GM18498 (cell line): ENCODE measurements around the gene NPBWR2.
"Not testable (repeated sequence)": the region's sequence is repeated elsewhere in the genome, so short reads cannot be mapped to it uniquely, and the experiment has no call there.

ENCODE experiments used
- ATAC-seq: cut with Tn5 transposase; IDR thresholded peaks from one replicate; pipeline ENCODE4 v1.9.1; 2021; ENCODE audit warnings: mild to moderate bottlenecking, moderate library complexity; ENCODE audit not compliant: unreplicated experiment

Gene NPBWR2

DNA sequence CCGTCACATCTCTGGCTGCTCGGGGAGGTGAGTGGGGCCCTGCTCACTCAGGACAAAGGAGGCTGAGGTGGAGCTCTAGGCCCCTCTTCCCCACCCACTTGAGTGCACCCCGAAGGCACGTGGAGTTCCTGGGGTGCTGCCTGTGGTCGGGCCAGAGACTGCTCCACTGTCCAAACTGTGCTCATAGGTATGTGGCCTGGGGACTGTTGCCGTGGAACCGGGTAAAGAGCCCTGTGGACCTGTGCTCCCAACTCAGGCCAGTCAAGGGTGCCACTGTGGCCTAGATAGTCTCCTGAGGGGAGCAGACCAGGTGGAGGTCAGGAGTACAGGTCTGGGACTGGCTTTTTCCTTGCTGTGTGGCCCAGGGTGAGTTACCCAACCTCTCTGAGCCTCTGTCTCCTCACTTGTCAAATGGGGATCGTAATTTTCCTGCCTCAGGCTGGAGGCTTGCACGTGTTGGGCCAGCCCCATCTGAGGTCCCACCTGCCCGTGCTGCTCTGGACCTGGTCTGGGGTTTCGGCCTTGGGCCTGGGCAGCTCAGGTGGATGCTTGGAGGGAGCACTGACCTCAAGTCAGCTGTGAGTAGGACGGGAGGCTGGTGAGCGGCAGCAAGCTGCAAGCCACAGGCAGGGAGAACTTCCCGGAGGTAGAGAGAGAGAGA is 12.4 kb upstream of the NPBWR2 start:
- no peak for ATAC-seq

DNA sequence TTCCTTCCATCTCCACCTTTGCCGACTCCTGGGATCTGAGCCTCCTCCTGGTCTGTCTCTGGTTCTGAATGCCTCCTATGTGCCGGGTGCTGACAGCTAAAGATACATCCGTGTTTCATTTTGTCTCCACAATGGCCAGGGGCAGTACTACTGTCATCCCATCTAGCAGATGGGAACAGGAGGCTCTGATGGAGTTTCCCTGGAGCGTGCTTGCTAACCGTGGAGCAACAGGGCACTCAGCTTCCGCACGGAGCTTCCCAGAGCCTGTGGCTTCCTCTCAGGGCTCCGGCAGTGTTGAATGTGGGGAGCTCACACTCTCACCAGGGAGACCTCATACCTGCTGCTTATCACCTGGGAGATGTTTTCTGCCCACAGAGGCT is 11.9 kb upstream of the NPBWR2 start:
- ATAC-seq = no peak

DNA sequence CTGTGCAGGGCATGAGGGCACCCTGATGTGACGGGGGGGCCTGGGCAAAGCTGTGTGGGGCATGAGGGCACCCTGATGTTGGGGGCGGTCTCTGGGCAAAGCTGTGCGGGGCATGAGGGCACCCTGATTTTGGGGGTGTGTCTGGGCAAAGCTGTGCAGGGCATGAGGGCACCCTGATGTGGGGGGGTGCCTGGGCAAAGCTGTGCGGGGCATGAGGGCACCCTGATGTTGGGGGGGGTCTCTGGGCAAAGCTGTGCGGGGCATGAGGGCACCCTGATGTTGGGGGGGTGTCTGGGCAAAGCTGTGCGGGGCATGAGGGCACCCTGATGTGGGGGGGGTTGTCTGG is 10.0 kb upstream of the NPBWR2 start:
- ATAC-seq = not testable (repeated sequence)

DNA sequence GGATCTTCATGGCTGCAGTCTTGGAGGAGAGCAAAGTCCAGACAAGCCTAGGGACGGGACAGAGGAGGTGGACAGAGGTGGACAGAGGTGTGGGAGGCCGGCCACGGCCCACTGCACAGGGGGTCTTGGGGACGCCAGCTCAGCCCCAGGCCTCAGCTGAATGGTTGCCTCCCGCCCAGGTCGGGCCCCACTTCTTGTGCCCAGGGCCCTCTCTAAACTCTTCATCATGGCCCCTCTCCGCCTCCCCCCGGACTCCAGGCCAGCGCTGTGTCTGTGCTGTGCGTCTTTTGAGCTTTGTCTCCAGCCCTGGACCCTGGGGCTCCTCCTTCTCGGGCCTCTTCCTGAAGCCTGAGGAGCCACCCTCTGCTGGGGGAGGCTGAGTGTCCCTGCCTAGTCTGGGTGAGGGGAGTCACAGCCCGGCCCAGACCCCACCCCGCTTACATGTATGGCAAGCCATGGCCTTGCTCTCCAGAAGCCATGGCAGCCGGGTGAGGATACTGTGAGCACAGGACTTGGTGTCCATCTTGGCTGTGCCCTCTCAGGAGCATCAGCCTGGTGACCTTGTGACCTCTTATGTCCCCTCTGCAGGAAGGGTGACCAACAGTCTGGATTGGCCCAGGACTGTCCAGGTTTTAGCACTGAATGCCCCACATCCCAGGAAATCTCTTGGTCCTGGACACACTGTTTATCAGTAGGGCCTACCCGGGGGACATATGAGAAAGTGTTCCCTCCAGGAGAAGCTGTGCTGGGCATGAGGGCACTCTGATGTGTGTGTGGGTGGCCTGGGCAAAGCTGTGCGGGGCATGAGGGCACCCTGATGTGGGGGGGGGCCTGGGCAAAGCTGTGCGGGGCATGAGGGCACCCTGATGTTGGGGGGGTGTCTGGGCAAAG is 9.4 kb upstream of the NPBWR2 start:
- no peak for ATAC-seq

DNA sequence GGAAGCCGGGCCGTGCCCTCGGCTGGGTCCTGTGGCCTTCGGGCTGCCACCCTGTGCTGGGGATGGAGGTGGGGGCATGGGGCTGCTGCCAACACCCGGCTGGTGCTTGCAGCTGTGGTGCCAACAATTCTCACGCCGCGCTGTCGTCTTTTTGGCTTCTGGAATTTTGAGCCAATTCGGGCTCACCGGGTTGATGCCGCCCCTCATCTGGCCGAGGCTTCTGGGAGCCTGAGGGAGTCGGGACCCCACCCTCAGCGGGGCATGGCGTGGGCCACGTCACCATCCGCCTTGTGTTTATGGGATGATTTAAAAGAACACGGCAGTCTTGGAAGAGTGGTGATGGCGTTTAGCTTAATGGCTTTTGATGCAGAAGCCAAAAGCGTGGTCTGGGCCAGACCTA is 8.7 kb upstream of the NPBWR2 start:
- ATAC-seq = no peak

DNA sequence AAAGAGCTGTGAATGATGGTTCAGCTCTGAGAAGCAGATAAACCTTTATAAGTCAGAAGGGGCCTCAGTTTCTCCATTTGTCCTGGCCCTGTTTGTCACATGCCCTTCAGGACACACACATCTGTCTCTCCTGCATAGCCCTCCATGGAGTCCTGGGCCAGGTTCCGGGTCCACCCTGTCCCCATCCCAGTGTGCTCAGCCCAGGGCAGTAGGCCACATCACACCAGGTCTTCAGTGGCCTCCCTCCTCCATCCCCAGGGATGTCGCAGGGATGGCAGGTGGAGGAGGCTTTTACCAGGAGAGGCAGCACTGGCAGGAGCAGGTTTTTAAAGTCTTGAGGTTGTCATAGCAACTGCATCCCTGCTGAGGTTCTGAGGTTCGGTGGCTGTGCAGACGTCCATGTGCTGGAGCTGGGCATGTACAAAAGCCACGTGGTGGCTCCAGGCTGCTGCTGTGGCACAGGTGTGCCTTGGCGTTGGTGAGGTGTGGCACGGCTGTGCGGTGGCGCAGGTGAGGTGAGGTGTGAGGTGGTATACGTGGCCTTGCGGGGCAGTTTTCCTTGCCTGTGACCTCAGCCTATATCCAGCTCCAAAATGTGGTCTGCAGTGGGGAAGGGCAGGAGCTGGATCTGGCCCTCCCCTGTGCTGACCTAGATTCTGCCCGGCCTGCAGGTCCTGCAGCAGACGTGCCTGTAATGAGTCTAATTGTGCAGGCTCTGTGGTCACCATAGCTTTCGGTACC is 8.0 kb upstream of the NPBWR2 start:
- ATAC-seq = no peak

DNA sequence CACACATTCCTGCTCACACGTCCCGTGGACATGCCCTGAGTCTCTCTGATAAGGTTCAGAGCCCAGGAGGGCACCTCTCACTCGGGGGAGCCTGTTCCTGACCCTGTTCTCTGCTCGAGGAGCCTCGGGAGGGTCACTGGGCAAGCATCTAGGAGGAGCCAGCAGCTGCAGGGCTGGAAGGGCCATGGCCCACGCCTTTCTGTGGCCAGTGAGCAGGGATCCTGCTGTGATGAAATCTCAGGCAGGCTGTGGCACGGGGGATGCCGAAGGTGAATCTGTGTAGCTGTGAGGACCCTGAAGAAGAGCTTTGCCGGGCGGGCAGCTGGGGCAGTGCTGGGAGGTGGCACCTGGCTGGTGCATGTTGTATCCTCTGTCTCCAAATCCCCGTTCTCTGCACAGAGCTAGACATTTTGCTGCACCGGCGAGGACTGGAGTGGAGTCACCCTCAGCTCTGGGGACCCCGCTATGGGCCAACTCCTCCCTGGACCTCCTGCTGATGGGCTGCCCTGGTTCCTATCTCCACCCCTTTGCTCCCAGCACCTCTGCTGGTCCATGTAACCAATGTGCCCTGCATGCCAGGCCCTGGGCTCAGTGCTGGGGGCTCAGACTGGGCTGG is 7.1 kb upstream of the NPBWR2 start:
- ATAC-seq = no peak

DNA sequence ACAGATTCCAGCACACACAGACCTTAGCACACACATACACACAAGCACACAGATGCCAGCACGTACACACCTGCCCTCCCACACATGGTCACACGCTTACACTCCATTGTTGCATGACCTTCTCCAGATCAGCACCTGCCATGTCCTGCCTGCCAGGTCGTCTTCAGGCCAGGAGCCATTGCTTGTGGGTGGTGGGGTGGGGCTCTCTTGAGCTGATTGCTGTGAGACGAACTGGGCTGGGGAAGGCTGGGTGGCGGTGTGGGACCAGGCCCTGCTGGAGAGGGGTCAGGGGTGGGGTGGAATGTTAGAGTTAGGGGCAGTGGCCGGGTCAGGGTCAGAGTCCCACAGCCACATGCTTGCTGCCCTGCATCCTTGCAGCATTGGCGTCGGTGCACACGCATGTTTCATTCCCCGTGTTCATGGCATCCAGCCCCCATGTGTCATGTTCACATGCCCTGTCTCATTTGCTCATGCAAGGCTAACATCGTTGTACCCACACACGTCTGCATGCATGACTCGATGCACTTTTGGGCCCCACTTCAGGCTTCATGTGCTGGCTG is 6.5 kb upstream of the NPBWR2 start:
- ATAC-seq = no peak

DNA sequence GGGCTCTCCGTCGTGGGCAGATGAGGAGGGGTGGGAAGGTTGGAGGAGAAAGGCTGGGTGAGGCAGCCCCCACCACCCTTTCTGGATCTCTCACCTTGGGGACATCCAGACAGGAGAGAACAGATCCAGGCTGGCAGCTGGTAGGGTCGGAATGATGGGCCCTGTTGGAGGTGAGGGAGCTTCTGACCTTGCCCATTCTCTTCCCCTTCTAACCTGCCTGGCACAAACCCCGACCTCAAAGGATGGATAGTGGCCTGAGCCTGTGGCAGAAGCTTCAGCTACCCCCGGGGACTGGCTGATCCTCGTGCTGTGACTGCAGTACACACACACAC is 6.0 kb upstream of the NPBWR2 start:
- no peak for ATAC-seq

DNA sequence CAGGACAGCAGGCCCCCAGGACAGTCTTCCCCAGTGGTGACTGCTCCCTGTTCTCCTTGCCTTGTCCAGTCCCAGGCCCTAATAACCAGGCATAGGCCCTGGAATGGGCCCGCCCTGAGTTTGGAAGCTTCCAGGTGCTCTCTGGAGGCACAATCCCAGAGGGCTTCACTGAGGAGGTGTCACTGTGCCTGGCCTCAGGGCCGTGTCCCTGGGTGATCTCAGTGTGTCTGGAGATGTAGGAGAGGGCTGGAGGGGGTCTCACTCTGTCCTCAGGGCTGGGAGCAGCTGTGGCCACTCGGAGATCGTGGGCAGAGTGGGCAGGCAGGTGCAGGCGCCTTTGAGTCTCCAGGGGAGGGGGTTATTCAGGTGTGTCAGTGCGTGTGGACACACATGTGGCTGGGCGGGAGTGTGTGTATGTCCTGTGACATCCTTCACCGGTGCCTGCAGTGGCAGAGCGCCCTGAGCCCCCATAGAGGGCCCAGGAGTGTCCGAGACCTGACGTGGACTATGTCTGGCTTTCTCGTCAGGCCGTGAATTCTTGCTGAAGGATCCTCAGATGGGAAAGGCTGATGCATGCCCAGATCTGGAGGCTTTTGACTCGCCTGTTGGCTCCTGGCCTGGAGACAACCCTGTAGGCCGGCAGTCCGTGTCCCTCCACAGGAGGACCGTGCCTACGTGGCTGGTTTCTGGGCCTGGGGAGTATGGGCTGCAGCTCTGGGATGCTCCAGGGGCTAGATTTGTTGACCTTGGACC is 5.5 kb upstream of the NPBWR2 start:
- no peak for ATAC-seq

DNA sequence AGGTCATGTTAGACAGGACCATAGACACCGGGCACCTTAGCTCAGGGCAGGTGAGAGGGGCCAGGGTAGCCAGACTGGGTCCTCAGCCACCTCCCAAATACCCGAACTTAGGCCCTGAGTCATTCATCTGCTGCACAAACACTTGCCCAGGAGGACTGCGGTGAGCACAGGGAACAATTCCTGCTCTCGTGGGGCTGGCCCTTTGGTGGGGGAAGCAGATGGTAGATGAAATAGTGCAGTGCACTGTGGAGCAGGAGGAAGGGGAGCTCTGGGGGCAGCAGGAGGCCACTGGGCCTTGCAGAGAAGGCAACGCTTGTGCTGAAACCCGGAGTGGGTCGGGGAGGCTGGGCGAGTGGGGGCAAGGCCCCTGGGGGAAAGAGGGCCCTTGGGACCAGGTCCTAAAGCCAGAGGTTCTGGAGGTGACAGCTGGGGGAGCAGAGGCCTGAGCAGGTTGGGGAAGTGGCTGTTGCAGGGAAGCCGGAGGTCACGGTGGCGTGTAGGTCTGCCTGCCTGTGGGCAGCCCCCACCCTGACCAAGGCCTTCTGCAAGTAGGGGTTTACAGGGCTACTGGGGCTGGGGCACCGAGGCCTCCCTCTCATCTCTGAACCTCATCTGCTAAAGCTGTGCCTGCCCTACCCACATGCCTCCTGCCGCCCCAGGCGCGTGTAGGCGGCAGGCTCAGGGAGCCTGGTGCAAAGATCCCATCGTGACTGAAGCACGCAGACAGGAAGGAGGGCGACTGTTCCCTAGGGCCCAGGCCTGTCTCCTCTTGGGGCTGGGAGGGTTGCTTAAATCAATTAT is 4.7 kb upstream of the NPBWR2 start:
- no peak for ATAC-seq

DNA sequence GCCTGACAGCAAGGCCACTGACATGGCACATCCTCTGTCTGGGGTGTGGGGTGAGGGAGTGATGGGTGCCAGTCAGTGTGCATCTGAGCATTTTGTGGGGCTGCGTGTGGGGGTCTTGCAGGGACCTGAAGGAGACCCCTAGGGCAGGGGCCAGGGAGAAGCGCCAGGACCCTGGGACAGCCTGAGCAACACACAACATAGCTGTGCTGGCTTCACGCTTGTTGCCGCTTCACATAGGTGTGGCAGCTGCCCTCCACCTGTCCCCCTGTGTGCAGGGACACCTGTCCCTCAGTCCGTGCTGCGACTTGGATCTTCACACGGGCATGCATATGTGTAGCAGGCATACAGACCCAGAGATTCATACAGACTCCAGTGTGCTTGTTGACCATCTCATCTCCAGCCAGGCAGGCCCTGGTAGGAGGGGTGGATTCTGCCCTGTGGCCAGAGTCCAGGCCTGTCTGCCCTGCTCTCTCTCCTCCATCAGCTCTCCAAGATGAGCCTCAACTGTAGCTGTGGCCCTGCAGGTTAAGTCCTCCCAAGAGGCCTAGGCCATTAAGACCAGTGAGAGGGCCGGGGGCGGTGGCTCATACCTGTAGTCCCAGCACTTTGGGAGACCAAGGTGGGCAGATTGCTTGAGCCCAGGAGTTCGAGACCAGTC is 3.2 kb upstream of the NPBWR2 start:
- ATAC-seq = no peak

DNA sequence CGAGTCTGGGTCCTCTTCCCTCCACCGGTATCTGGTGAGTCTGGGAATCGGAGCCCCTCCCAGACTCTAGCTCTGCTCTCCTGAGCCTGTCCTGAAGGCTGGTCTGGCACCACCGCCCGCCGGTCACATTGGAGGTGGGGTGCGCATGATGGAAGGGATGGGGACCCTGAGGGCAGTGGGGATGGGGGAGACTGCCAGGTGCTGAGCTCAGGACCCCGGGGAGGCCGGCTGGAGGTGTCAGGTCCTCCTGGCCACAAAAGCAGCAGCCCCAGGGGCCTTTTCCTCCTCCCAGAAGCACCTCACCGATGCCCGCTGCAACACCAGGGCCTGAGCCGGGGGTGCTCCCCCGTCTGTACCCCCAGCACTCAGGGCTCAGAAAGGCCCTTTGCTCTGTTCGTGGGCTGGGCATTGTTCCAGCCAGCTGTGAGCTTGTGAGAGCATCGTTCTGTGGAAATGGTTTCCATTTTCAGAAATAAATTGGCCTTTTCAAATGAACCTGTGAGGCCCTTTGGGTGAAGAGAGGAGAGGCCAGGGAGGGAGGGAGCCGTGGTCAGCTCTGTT is 2.5 kb upstream of the NPBWR2 start:
- no peak for ATAC-seq

DNA sequence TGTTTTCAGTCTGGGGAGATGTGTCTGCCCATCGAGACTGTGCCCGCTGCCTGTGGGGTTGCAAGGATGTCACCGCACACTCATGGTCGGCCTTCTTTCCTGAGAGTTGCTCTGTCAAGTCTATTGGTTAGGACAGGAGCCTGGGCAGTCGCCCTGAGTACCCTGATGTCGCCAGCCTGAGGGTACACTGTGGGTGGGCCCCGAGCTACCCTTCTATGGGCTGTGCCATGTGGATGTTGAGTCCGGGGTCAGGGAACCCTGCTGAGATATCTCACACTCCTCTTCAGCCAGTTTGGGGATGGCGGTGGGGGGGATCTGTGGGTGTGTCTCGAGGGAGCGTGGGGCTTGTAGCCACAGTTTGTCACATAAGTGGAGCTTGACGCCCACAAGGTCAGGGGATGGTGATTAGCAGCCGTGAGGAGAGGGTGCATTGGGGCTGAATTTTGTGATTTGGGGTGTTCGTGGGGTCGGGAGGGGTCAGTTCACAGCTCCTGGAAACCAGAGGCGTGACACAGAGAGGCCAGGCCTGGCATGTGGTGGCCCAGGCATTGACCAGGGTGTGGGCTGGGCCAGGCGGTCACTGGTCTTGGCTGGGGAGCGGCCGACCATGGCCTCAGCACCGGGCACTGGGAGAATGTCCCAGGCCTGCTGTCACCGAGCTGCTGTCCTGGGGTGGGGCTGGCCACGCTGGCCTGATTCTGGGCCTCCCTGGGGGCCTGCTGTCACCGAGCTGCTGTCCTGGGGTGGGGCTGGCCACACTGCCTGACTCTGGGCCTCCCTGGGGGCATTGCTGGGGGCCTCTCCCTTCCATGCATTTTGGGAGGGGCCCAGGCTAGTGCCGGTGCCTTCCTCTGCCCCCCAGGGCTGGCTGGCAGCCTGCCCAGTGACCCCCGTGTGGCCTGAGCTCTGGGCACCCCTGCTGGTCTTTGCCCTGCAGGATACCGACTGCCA is 1.6 kb upstream of the NPBWR2 start:
- no peak for ATAC-seq

DNA sequence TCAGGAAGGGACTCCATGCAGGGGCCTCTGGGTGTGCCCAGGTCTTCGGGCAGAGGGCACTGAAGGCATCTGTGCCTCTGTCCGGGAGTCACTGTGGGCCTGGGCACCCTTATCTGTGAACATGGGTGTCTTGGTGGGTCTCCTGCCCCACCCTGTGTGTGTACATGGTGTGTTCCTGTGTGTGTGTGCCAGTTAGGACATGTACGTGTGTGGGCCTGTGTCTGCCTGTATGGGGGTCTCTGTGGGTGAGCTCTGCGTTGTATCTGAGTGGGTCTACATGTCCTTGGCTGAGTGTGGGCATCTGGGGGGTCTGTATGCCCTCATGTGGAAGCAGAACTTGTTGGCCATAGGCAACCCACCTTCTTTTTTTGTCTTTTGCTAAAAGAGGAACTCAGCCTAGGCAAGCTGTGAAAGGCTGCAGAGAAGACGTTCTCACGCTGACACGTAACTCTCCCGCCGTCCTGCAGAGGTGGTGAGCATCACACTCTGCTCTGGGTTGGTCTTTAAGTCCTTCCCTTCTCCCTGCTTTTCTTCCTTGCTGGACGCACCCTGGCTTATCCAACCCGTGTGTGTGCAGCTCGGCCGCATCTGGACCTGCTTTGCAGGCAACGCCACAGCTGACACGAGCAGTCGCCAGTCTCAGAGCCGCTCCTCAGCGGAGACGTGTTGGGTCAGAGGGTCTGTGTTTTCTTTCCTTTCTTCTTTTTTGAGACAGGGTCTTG is 532 bp upstream of the NPBWR2 start:
- no peak for ATAC-seq

DNA sequence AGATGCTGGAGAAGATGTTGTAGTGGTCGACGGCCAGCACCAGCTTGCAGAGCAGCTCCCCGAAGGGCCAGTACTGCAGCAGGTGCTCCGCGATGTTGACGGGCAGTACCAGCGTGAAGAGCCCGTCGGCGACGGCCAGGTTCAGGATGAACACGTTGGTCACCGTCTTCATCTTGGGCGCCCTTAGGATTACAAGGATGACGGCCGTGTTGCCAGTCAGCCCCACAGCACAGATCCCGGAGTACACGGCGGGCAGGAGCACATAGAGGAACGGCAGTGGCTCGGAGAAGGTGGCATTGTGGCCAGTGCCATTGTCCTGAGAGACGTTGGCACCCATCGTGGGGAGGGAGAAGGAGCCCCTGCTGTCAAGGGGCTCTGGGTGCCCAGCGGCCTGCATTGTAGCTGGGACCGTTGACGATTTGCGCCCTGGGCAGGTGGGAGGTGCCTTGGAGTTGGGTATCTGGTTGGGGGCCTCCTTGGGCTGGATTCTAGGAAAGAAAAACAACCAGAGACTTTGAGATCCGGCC is 867 bp downstream of the NPBWR2 start:
- ATAC-seq = no peak

DNA sequence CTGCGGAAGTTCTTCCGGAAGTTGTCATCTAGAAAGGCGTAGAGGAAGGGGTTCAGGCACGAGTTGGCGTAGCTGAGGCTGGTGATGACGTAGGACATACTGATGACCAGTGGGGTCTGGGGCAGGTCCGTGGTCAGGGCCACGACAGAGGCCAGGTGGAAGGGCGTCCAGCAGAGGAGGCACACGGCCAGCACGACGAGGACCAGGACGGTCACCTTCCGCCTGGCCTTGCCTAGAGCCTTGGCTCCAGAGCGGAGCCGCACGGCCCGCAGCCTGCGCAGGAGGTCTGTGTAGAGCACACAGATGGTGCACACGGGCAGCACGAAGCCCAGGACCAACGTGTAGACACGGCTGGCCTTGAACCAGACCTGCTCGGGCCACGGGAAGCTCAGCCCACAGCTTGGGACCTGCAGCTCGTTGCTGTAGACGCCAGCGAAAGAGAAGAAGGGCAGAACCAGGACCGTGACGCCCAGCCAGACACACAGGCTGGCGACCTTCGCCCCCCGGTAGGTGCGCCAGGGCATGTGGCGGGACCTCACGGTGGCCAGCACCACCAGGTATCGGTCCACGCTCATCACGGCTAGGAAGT is 1.4 kb downstream of the NPBWR2 start:
- ATAC-seq = no peak
